MG63 (cell line): Measurements from ENCODE around the gene NGEF. TPM values are rescaled to one million over a fixed set of nuclear protein-coding genes. Genes with fewer than 3 reads are reported as not detected.
"Not testable (repeated sequence)": the region's sequence is repeated elsewhere in the genome, so short reads cannot be mapped to it uniquely, and the experiment has no call there.

ENCODE experiments used
- DNase-seq: peaks from one replicate; pipeline ENCODE4 v3.0.0-alpha.2; 2020
- H3K27me3 ChIP-seq: fragments of 250-450 bp; sonication (Bioruptor Pico); 2 replicates; pipeline ENCODE4 v1.5.1; 2020; ENCODE audit warnings: mild to moderate bottlenecking, moderate library complexity
- H3K36me3 ChIP-seq: fragments of 250-450 bp; sonication (Bioruptor Pico); 2 replicates; pipeline ENCODE4 v1.5.1; 2020; ENCODE audit warnings: mild to moderate bottlenecking, moderate library complexity
- H3K4me3 ChIP-seq: fragments of 250-450 bp; sonication (Bioruptor Pico); 2 replicates; pipeline ENCODE4 v1.5.1; 2020; ENCODE audit warnings: mild to moderate bottlenecking, moderate library complexity
- H3K9me3 ChIP-seq: fragments of 250-450 bp; sonication (Bioruptor Pico); 2 replicates; pipeline ENCODE4 v1.5.1; 2020; ENCODE audit warnings: mild to moderate bottlenecking, moderate library complexity
- total RNA-seq: library from RNA; depleted of rRNA; stranded (reverse); fragments of >200 nt; shearing (Covaris generic); gene quantifications from 2 replicates; pipeline ENCODE4 v1.2.3, GENCODE V29; 2014; ENCODE audit warnings: low replicate concordance; rRNA removed

Gene NGEF, protein sequence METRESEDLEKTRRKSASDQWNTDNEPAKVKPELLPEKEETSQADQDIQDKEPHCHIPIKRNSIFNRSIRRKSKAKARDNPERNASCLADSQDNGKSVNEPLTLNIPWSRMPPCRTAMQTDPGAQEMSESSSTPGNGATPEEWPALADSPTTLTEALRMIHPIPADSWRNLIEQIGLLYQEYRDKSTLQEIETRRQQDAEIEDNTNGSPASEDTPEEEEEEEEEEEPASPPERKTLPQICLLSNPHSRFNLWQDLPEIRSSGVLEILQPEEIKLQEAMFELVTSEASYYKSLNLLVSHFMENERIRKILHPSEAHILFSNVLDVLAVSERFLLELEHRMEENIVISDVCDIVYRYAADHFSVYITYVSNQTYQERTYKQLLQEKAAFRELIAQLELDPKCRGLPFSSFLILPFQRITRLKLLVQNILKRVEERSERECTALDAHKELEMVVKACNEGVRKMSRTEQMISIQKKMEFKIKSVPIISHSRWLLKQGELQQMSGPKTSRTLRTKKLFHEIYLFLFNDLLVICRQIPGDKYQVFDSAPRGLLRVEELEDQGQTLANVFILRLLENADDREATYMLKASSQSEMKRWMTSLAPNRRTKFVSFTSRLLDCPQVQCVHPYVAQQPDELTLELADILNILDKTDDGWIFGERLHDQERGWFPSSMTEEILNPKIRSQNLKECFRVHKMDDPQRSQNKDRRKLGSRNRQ
- 26.1 and 52.2 TPM in 2 replicates for total RNA-seq

DNA sequence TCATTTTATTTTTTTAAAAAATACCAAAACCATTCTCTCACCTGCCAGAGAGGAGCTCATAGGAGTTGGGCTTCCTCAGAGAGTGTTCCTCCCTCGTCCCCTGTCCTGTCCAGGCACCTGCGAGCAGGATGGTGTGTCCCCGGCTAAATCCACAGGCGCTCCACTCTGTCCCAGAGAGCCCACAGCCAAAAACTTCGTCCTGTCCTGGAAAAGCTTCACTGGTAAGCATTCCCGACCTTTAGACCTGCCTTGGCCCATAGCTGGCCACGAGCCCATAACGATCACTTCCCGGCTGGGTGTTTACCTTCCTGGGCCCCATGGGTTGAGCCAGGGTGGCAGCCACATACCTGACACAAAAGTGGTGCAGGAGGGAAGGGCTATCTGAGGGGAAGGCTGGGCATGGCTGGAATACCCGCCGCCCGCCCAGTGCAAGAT is at the start of gene NGEF:
Gene NGEF, minus strand, starts transcription at position 230 of the 435 bp plus-strand sequence. CDS start 38,366 bp downstream, outside the sequence.
- no peak within 1 kb of the TSS for H3K4me3 ChIP-seq
- 0 out of 2 replicates have a peak, but pooled peaks cover 2% of the 10 kb centered on the region for H3K9me3 ChIP-seq
- DNase-seq = no peak
- no peaks in the 10 kb centered on the region for H3K36me3 ChIP-seq
- no peaks in the 10 kb centered on the region for H3K27me3 ChIP-seq

DNA sequence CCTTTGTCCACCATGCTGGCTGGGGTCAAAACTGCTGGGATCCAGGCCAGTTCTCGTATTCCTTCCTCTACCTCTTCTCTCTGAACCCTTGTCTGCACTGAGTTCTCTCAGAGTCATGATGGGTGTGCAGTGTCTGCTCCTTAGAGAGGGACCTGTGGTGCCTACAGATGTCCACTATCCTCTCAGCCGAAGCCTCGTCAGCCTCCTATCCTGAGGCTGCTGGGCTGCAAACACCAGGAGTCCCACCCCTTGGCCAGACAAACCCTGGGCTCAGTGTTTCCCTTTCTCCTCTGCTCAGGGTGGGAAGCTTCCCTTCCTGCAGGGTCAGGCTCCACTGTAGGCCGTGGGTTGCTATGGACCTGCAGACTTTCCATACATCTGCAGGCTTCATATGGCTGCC is 49.4 kb upstream of the NGEF start:
- Histone ChIP-seq H3K4me3 (no peak overlapping the region), H3K27me3 (no peaks in the 10 kb centered on the region), H3K36me3 (no peaks in the 10 kb centered on the region), H3K9me3 (no peaks in the 10 kb centered on the region)
- DNase-seq = no peak

DNA sequence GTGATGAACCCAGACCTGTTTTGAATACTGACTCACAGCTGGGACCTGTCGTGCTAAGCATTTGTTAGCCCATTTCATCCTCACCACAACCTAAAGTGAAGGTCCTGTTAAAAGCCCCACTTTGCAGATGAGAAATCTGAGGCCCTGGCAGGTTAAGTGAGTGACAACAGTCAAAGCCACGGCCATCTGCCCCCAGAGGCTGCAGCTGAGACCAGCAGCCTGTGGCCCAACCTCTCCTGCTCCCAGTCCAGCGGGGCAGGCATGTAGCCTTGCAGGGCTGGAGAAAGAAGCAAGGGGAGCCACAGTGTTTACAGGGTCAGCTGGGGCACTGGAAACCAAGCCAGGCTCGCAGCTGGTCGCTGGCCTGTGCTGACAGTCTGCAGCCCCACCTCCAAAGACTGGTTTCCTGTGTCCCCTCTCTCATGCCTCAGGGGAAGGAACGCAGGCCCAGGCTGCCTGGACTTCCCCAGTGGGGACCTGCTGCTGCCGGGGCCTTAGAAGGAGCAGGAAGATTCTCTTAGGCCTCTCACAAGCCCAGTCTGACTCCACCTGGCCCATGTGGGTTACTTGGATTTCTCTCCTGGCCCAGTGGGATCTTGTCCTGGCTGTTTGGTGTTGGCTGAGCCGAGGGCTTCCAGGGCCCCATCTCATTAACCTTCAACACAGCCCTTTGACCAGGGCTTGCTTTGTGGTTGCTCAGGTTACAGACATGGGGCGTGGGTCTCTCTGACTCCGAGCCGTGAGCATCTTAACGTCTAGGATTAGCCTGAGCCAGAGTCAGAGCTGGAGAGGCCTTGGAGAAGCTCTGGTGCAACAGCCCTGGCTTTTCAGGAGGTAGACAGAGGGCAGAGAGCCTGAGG is 48.8 kb upstream of the NGEF start:
- H3K36me3 ChIP-seq = no peaks in the 10 kb centered on the region
- peak; percentile 47 for DNase-seq
- no peak overlapping the region for H3K4me3 ChIP-seq
- H3K27me3 ChIP-seq = no peaks in the 10 kb centered on the region
- H3K9me3 ChIP-seq = no peaks in the 10 kb centered on the region

DNA sequence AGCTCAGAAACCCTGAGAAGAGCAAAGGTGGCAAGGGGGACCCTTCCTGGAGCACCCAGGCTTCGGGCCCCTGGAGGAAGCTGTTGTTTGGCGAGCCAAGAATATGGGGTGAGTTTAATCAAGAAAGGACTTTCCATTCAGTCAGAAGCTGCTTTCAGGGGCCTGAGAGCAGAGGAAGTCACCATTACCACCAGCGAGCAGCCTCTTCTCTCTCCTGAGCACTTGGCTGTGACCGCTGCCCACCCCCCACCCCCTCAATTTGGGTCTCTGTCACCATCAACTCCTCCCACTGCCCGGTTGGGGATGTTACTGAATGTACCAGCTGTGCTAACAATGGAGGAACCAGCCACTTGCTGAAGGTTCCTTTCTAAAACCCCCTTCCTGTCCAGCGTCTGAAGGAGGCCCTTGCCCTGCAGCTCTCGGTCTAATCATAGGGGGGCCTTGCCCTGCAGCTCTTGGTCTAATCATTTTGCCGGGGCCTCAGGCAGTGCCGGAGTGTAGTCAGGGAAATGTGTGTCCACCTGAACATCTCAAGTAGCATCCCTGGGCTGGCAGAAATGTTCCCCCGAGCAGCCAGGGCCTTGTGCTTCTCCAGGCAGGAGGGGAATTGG is 48.0 kb upstream of the NGEF start:
- H3K9me3 ChIP-seq = no peaks in the 10 kb centered on the region

DNA sequence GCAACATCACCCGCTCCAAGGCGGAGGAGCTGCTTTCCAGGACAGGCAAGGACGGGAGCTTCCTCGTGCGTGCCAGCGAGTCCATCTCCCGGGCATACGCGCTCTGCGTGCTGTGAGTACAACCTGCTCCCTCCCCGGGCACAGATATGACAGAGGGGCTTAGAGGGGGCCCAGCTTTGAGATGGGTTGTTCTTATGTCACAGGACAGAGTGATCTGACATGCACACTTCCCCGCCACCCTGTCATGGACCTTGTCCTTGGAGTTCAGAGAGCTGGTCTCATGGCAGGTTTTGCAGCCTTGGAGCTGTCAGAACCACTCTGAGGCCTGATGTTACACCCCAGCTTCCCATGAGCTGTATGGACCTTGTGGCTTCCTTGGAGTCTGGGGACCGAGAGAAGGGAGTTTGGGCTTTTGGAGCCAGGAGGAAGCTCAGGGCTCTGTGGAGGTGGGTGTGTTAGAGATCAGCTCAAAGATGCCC is 47.5 kb upstream of the NGEF start:
- Histone ChIP-seq H3K4me3 (no peak overlapping the region), H3K9me3 (no peaks in the 10 kb centered on the region), H3K27me3 (no peaks in the 10 kb centered on the region), H3K36me3 (no peaks in the 10 kb centered on the region)
- no peak for DNase-seq

More for the DNA sequence above, 48.0 kb upstream of the NGEF start:
- H3K27me3 ChIP-seq = no peaks in the 10 kb centered on the region
- H3K36me3 ChIP-seq = no peaks in the 10 kb centered on the region
- no peak overlapping the region for H3K4me3 ChIP-seq
- no peak for DNase-seq

DNA sequence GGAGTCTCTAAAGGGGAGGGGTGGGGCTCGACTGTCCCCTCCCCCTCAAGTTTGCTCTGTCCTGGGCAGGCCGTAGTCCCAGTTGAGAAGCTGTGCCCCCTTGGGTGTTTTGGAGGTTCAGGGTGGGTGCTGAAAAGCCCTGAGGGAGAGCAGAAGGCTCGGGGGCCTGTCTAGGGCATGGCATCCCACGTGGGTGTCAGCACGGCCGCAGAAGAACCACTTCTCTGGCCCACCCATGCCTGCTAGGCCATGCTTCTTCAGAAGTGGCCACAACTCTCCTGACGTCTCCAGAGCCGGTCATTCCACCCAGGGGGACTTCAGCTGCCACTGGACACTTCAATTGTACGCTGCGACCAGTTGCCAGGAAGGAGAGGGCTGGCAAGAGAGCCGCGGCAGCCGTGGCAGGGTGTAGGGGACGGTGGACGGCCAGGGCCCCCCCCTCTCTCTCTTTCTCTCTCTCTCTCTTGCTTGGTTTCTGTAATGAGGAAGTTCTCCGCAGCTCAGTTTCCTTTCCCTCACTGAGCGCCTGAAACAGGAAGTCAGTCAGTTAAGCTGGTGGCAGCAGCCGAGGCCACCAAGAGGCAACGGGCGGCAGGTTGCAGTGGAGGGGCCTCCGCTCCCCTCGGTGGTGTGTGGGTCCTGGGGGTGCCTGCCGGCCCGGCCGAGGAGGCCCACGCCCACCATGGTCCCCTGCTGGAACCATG is 46.9 kb upstream of the NGEF start, which contains the start of gene INPP5D:
Gene INPP5D, plus strand, starts transcription at position 546 of the 704 bp plus-strand sequence. Its CDS starts 137 bp downstream, at position 683.
- Histone ChIP-seq H3K9me3 (no peaks in the 10 kb centered on the region), H3K36me3 (no peaks in the 10 kb centered on the region), H3K4me3 (no peak within 1 kb of the TSS), H3K27me3 (no peaks in the 10 kb centered on the region)
- no peak for DNase-seq

DNA sequence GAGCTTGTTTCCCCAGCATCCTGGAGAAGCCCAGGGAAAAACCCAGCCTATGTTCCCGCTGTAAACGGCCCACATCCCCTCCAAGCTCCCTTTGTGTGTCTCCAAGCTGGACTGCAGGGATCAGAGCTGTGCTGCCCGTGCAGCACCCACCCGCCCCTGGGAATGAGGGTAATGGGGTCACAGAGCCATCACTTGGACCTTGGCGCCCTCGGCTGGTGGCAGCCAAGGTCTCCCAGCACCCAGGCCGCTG is 46.4 kb upstream of the NGEF start:
- Histone ChIP-seq H3K9me3 (no peaks in the 10 kb centered on the region), H3K4me3 (no peak overlapping the region), H3K36me3 (no peaks in the 10 kb centered on the region), H3K27me3 (no peaks in the 10 kb centered on the region)
- no peak for DNase-seq

DNA sequence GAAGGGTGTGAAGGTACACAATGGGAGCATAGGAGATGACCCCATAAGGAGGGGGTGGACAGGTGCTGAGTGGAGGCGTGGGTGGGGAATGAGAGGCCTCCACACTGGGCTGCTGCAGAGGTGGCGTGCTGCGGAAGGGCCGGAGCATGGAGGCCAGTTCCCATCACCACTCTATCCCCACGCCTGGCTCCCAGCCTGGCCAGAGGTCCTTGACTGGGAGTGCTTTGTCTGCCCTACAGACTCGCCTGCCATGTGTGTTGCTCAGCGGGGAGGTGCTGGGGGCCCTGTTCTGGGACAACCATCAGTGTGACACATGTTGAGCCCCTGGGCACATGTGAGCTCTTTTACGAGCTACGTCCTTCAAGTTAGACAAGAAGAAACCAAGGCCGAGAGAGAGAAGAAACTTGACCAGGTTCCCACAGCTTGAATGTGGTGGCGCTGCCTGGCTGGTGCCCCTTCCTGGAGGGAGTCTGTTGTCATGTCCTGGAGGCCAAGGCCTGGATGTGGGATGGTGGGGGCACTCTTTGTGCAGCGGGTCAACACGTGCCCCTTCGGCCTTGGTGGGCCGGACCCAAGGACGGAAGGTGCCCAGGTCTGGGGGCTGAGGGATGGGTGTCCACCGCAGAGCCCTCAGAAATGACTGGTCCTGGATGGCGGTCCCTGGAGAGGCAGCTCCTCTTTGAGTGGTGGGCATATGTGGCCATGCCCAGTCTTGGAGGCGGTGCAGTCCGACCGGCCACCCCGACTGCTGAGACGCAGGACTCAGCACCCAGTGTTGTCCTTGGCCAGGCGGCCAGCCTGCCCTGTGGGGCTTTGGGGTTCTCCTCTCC is 45.9 kb upstream of the NGEF start:
- no peaks in the 10 kb centered on the region for H3K36me3 ChIP-seq
- no peaks in the 10 kb centered on the region for H3K9me3 ChIP-seq
- H3K4me3 ChIP-seq = no peak overlapping the region
- H3K27me3 ChIP-seq = no peaks in the 10 kb centered on the region
- no peak for DNase-seq

DNA sequence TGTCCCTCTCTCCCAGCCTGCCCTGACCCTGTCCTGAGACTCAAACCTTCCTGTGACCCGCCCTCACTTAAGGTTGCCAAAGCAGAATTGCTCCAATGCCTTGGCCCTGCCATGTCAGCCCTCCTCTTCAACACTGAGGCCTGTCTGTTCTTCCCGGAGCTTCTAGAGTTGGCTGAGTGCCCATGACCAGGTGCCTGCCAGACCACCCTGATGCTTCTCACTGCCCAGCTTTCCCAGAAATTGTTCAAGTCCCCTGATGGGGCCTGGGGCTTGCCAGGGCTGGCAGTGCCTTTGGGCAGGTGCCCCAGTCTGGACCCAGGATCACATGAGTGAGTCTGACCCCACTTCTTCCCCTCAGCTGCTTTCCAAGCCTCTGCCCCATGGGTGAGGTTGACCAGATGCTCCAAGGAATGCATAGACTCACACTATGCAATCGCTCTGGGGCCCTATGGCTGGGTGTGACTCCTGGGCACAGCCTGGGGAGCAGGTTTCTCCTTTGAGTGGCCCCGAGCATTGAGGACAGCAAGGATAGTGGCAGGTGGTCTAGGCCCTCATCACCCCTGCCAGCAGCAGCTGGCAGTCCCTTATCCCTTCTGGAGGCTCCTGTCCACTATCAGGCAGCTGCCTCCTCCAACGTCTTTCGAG is 44.0 kb upstream of the NGEF start:
- Histone ChIP-seq H3K4me3 (no peak overlapping the region), H3K36me3 (no peaks in the 10 kb centered on the region), H3K27me3 (no peaks in the 10 kb centered on the region), H3K9me3 (no peaks in the 10 kb centered on the region)
- DNase-seq = no peak

DNA sequence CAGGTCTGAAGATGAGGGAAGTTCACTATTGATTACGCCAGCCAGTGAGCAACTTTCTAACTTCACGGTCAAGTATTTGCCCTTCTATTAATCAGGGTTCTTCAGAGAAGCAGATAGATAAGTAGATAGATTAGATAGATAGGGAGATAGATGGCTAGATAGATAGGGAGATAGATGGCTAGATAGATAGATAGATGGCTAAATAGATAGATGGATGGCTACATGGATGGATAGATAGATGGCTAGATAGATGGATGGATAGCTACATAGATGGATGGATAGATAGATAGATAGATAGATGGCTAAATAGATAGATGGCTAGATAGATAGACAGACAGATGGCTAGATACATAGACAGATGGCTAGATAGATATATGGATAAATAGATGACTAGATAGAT is 42.3 kb upstream of the NGEF start:
- no peaks in the 10 kb centered on the region for H3K9me3 ChIP-seq
- DNase-seq = no peak
- H3K36me3 ChIP-seq = no peaks in the 10 kb centered on the region
- no peak overlapping the region for H3K4me3 ChIP-seq
- H3K27me3 ChIP-seq = no peaks in the 10 kb centered on the region

DNA sequence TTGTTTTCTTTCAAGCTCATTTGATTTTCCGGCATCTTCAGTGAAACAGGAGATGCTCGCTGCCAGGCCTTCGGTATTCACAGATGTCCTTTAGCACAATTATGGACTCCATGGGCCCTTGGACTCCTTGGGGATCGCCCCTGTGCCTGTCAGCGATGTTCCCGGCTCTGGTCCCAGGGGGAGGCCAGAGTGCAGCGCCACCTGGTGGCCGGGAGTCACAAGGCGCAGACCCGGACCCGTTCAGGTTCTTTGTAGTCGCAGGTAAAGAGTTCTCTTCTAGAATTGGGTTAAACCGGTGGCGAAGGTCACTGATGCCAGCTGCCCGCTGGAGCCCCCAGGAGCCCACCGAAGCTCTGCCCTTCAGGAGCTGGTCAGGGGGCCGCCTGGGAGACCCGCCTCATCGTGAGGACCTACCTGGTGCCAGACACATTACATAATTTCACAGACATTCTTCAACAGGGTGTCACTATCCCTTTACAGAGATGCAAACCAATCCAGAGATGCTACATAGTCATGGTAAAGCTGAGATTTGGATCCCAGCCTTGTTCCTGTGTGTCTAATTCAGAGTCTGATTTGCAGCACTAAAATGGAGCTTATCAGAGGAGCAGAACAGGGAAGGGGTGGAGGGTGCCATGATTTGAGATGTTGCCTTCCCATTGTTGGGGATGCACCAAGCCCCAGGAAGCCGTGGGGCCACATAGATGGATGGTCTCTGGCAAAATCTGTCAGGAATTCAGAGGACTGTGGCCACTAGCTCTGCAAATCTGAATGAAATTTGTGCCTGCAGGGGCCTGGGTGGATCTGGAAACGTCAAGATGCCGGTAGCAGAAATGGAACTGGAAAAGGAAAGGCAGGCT is 41.1 kb upstream of the NGEF start:
- Histone ChIP-seq H3K27me3 (no peaks in the 10 kb centered on the region), H3K4me3 (no peak overlapping the region), H3K9me3 (no peaks in the 10 kb centered on the region), H3K36me3 (no peaks in the 10 kb centered on the region)
- peak; percentile 32 for DNase-seq

DNA sequence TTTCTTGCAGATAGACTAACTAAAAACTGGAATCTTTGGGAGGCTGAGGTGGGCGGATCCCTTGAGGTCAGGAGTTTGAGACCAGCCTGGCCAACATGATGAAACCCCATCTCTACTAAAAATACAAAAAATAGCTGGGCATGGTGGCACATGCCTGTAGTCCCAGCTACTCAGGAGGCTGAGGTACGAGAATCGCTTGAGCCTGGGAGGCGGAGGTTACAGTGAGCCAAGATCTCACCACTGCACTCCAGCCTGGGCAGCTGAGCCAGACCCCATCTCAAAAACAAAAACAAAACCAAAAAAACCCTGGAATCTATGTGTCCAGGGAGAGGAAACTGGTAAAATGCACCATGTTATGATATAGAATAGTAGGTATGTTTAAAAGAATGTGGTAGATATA is 39.5 kb upstream of the NGEF start:
- H3K4me3 ChIP-seq, H3K9me3 ChIP-seq: not testable (repeated sequence)

DNA sequence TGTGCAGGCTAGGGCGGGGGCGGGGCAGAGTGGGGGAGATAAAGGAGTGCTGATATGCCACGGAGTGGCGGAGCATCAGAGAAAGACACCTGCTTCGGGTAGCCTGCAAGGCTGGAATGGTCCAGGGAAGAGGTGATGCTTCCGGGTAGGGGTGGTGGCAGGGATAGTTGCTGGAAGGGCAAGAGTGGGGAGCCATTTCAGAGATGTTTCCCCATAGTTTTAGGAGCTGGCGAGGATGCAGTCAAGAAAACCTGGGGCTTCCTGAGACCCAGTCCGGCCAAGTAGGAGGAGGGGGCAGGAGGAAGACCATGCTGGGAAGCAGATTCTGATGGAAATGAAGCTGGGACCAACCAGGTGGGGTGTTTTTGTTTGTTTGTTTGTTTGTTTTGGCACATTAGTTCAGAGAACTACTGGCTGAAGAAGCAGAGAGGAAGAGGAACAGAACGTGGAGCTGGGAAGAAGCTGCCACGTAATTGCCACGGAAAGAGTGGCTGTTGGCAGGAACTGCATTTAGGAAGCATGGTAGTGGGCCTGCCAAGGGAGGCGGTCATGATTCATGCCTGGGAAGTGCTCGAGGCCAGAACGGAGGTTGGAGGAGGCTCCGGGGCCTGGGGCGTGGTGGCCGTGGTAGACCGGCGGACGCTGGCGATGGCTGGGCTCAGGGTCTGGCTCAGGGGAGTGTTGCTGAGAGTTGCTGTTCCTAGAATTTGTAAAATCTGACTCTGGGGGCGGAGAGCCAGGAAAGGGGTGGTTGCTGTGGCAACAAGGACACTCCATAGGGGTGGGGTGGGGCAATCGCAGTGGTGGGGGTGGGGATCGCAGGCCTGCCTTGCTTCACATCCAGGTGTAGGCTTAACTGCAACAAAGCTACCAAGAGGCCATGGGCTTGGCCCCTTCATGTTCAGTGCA is 38.4 kb upstream of the NGEF start:
- no peak overlapping the region for H3K4me3 ChIP-seq
- H3K27me3 ChIP-seq = no peaks in the 10 kb centered on the region
- no peaks in the 10 kb centered on the region for H3K9me3 ChIP-seq
- DNase-seq = peak; percentile 97
- H3K36me3 ChIP-seq = no peaks in the 10 kb centered on the region

More for the DNA sequence above, 39.5 kb upstream of the NGEF start:
- not testable (repeated sequence) for DNase-seq, H3K36me3 ChIP-seq, H3K27me3 ChIP-seq
